Tongue (tissue), 2 donors: ENCODE measurements around the gene PCNT. TPM values are rescaled to one million over a fixed set of nuclear protein-coding genes. Genes with fewer than 3 reads are reported as not detected.
"Not testable (repeated sequence)": the region's sequence is repeated elsewhere in the genome, so short reads cannot be mapped to it uniquely, and the experiment has no call there.

Experiments used
- DNase-seq: peaks from one replicate; pipeline ENCODE4 v3.0.0-alpha.2; 2015
- total RNA-seq: library from RNA; depleted of rRNA; stranded (reverse); fragments of >200 nt; gene quantifications from one replicate; pipeline ENCODE4 v1.2.3, GENCODE V29; 2014

Gene PCNT
- total RNA-seq, 1 donor from 2014 or later = 149 TPM

- no peak for DNase-seq
Observed at GRCh38 chr21:46388206-46388880, 64.4 kb downstream of the PCNT start.

DNA sequence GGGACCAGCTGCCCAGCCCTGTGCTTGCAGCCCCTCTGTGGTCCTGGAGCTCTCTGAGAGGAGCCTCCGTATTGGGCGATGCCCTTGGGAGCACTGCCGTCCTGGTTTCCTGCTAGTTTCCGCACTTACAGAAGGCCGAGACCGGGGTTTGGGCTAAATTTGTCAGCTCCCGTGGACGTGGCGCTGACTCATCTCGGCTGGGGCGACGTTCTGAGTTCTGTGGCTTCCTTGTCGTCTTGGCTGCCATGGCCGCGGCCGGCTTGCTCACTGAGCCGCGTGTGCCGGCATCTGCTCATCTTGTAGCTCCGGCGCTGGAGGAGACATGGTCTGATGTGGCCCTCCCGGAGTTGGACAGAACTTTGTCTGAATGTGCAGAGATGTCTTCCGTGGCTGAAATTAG, 64.9 kb downstream of the PCNT start:
- DNase-seq = no peak

DNA sequence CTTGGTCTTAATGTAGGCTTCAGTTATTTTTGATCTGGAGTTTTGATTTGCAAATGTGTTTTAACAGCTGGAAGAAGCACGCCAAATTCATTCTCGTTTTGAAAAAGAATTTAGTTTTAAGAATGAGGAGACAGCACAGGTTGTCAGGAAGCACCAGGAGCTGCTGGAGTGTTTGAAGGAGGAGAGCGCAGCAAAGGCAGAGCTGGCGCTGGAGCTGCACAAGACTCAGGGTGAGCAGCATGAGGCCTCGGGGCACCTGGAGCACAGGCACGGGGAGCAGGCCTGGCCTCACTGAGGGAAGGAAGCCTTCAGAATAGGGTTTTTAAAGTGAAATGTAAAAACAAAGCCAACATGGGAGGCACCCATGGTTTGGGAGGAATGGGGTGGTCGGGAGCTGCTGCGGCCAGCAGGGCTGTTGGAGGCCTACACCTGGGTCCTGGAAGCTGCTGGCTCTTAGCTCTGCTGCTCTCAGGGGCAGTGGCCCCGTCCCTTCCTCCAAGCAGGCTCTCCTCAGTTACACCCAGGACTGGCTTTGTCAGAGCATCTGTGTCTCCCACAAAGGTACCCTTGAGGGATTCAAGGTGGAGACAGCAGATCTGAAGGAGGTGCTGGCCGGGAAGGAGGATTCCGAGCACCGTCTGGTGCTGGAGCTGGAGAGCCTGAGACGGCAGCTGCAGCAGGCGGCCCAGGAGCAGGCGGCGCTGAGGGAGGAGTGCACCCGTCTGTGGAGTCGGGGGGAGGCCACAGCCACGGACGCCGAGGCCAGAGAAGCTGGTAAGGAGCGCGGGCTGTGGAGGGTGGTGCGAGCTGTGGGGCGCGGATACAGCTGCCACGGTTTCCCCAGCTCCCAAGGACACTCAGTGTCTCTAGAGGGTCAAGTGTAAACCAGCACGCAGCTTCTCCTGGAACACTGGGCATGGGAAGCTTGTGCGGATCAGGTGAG, 66.9 kb downstream of the PCNT start:
- no peak for DNase-seq

- no peak for DNase-seq
Observed at GRCh38 chr21:46391773-46392172, 67.8 kb downstream of the PCNT start.

- DNase-seq = peak; percentile 58
Observed at GRCh38 chr21:46392921-46393320, 69.0 kb downstream of the PCNT start.

DNA sequence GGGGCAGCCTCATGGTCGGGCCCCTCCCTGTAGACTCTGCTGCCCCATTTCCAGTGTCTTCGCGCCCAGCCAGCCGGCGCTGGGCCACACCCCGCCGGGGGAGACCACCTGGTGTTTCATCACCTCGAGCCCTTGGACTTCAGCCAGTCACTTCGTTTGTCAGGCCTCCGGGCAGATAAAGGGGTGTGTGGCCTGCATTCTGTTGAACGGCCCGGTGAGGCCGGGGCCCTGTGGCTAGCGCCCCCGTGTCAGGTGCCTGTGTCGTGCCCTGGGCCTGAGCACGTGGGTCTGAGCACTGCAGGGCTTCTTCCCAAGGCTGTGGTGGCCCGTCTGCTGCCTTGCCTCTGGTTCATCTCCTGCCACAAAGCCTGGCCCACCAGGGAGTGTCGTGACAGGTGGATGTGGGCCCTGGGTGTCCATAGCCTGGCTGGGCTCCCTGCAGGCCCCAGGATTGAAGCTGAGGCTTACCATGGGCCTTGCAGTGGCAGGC, 69.5 kb downstream of the PCNT start:
- peak; percentile 39 for DNase-seq

DNA sequence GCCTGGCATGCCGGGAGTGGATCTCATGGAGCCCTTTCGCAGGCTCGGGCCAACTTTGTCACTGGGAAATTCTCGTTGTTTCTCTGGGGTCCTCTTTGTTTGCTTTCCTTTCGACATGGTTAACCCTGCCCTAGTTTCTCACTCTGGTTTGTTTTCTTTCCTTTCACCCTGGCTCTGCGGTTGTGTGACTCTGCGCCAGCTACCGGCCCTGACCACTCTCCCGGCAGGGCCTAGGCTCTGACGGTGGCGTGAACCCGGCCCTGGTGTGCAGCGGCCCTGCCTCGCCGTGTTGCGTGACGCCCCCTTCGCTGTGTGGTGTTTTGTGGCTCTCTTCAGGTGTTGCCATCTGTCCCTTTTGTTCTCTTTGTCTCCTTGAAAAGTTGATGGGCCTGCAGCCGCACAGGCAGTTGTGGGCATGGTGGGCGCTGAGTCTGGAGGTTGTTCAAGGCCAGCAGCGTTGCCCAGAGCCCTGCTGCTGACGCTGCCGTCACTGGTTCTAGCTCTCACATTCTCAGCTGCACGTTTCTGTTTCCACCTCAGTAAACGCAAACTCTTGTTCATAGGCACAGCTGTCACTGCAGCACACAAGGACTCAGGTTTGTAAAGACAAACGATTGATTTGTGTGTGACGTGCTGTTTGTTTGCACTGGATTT, 70.1 kb downstream of the PCNT start:
- DNase-seq = peak; percentile 73

DNA sequence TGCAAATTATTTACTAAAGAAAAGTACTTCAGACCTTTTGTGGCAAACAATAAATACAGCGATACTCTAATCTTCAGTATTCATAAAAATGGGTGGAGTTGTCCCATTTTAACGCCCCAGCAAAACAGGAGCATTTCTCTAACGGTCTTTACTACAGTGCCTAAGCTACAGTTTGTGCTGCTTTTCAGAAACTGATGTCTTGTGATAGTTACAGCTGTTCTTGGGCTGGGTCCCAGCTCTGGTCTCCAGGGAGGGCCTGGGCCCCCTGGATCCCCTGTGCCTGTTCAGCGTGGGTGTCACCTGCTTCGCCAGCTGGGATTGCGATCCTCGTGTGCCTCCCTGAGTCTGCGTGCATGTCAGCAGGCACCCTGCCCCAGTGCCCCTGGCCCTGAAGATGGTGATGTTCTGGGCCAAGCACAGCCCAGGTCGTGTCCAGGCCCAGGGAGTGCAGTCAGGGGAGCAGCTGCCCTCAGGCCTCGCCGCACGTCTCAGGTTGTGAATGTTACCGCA, 70.7 kb downstream of the PCNT start:
- DNase-seq = peak; percentile 74

GRCh38 chr21:46397211-46397905, 73.4 kb downstream of the PCNT start:
- peak; percentile 76 for DNase-seq

DNA sequence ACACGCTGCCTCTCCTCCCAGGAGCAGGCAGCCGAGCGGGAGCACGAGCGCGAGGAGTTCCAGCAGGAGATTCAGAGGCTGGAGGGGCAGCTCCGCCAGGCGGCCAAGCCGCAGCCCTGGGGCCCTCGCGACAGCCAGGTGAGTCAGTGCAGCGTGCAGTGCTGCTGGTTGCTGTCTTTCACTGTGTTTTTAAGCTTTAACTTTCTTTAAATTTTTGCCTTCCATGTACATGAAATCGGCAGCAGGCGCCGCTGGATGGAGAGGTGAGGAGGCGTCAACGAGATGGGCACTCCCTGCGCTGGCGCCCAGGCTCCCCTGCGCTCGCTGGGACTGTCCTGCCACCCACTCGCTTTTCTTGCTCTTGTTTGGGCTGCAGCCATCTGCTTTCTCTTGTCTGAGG, 74.0 kb downstream of the PCNT start:
- DNase-seq = no peak

GRCh38 chr21:46399129-46399528, 75.2 kb downstream of the PCNT start:
- DNase-seq = no peak

GRCh38 chr21:46399686-46400085, 75.7 kb downstream of the PCNT start:
- no peak for DNase-seq

DNA sequence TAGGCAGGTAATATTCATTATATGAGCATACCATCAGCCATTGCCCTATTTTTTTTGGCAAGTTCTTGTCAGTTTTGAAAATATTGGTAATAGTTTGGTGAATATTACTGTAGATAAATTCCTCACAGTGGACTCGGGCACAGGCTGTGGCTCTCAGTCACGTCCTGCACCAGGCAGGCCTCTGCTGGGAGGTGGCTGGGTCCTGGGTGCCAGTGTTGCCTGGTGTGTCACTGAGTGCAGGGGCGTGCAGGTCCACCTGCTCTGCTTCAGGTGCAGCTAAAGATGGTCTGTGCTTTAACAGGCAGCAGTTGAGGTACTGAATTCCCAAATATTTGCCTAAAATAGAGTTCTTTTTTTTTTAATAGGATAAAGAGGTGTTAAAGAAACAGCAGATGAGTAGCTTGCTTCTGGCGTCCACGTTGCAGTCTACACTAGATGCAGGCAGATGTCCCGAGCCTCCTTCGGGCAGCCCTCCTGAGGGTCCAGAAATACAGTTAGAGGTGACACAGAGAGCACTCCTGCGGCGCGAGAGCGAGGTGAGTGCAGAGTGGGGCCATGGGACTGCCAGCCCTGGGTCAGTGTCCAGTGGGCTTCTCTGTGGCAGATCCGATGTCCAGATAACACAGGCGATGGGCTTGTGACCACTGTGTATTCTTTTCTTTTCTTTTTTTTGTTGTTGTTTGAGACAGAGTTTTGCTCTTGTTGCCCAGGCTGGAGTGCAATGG, 77.4 kb downstream of the PCNT start:
- DNase-seq = no peak

DNA sequence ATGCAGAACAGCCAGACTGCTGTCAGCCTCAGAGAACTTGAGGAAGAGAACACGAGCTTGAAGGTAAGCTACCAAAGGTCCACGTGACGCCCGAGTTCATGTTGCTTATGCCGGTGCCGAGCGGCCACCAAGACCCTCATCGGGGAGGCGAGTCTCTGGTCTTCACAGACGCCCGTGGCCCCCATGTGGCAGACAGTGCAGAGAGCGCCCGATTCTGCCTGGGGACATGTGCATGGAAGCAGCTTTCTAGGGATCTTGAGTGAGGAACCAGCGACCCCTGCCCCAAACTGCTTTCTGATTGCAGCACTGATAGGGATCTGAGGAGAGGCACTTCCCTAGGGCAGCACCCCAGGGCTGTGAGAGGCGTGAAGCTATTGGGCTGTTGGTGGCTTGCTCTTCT, 78.5 kb downstream of the PCNT start:
- no peak for DNase-seq

GRCh38 chr21:46403234-46403811, 79.4 kb downstream of the PCNT start:
- DNase-seq = not testable (repeated sequence)

GRCh38 chr21:46404306-46404705, 80.3 kb downstream of the PCNT start:
- no peak for DNase-seq

DNA sequence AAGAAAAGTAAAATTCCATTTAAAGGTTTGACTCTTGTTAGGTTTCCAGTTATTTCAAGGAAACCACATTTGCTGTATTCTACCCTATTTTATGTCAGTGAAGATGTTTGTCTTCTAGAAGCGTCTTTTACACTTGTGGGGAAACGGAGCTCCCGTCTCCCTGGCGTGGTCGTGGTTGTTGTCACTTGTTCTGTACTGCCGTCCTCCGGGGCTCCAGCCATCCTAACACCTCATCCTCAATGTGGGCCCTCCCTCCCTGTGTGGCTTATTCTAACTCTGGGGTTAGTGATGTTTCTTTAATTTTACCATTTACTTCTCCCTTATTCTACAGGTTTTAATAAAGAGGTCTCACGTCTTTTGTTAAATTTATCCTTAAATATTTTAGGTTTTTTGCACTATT, 82.0 kb downstream of the PCNT start:
- no peak for DNase-seq

DNA sequence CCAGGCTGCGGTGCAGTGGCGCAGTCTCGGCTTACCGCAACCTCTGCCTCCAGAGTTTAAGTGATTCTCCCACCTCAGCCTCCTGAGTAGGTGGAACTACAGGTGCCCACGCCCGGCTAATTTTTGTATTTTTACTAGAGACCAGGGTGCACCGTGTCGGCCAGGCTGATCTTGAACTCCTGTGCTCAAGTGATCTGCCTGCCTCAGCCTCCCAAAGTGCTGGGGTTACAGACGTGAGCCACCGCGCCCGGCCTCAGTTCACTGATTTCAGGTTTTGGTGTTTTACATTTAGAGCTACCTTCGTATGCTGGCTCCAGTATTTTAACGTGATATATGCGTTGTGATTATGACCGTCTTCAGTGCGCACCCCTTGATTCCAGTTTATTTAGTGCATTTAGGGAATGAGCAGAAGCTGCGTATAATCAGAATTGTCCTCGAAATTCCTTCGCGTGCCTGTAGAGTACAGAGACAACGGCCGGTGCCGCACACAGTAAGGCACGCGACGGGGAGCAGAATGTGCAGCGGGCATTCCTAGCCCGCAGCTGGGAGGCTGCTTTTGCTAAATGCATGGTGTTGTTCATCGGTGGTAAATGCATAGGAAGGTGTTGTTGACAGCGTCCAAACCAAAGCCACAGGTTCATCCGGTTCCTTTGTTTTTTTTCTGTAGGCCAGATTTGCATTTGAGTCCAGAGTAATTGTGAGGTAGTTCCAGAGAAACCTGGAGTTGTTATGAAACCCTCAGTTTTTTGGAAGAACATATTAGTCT, 85.9 kb downstream of the PCNT start:
- DNase-seq = no peak

DNA sequence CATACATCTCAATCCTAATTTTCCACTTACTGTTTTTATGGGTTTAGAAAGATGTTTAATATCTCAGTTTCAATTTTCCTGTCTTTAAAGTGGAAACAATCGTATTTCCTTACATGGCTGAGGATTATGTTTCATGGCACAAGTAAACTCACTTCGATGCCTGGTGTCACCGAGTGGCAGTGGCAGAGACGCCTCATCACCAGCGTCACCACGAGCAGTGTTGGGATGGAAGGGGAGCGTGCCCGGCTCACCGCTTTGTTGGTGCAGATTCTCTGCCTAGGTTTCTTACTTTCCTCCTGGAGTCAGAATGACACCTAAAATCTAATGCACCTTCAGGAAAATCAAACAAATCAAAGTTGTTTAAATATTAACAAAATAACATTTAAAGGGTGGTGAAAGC, 86.6 kb downstream of the PCNT start:
- DNase-seq = no peak

DNA sequence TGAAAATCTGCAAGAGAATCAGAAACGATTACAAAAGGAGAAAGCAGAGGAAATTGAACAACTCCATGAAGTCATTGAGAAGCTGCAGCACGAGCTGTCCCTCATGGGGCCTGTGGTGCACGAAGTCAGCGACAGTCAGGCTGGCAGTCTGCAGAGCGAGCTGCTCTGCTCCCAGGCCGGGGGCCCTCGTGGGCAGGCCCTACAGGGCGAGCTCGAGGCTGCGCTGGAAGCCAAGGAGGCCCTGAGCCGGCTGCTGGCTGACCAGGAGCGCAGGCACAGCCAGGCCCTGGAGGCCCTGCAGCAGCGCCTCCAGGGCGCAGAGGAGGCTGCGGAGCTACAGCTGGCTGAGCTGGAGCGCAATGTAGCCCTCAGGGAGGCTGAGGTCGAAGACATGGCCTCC, 87.3 kb downstream of the PCNT start:
- DNase-seq = no peak
